HEK293 (cell line): Measurements from ENCODE around the gene GMDS.

ENCODE experiments used
- CTCF ChIA-PET: fragments of 350-600 bp; formaldehyde crosslinking; extraction: SDS; loops from one replicate; lab custom pipeline; 2021; ENCODE audit warnings: antibody characterized with exemption; lab: Yijun Ruan, JAX
- POLR2A ChIA-PET: fragments of 300-600 bp; formaldehyde crosslinking; extraction: SDS; loops from one replicate; lab custom pipeline; 2020; ENCODE audit warnings: antibody characterized with exemption, inconsistent platforms; lab: Yijun Ruan, JAX
- H3K27ac ChIP-seq: fragments of 200-500 bp; sonication (Bioruptor generic); 2 replicates; pipeline ENCODE4 v1.5.1; 2014; ENCODE audit warnings: low read depth, low read length, control low read depth, inconsistent platforms; ENCODE audit errors: extremely low read depth
- H3K36me3 ChIP-seq, 2 experiments: fragments of 200-500 bp in 1 of 2; sonication (Bioruptor generic) in 1 of 2; 1 replicate in 1 of 2; 2 replicates in 1 of 2; pipeline ENCODE4 v1.5.1; 2014 to 2017; ENCODE audit warnings: inconsistent platforms in 2 of 2, low read length in 2 of 2; ENCODE audit not compliant: control insufficient read depth in 2 of 2, insufficient read depth in 1 of 2
- H3K4me1 ChIP-seq: fragments of 200-500 bp; sonication (Bioruptor generic); 2 replicates; pipeline ENCODE4 v1.5.1; 2014; ENCODE audit warnings: mild to moderate bottlenecking, low read length, inconsistent platforms; ENCODE audit not compliant: control insufficient read depth, insufficient read depth
- H3K4me3 ChIP-seq: 2 replicates; pipeline ENCODE4 v1.5.1; 2011; ENCODE audit warnings: low read depth, mild to moderate bottlenecking, control low read depth, low read length, moderate library complexity
- H3K9me3 ChIP-seq: fragments of 200-500 bp; sonication (Bioruptor generic); 2 replicates; pipeline ENCODE4 v1.5.1; 2014; ENCODE audit warnings: low read depth, low read length, inconsistent platforms; ENCODE audit not compliant: control insufficient read depth, insufficient read depth
- GLIS1 ChIP-seq: fragments of 450-650 bp; formaldehyde crosslinking; IDR thresholded peaks from 2 replicates; pipeline ENCODE4 v1.5.1; 2016; ENCODE audit warnings: missing biosample characterization, missing genetic modification characterization
- IKZF3 ChIP-seq: fragments of 450-650 bp; IDR thresholded peaks from 2 replicates; pipeline ENCODE4 v1.5.0; 2018; ENCODE audit warnings: missing biosample characterization, mild to moderate bottlenecking, missing genetic modification characterization, moderate library complexity
- SCRT1 ChIP-seq: fragments of 450-650 bp; formaldehyde crosslinking; IDR thresholded peaks from 2 replicates; pipeline ENCODE4 v1.5.1; 2016; ENCODE audit warnings: missing biosample characterization, missing genetic modification characterization, borderline replicate concordance
- SP7 ChIP-seq: fragments of 450-650 bp; formaldehyde crosslinking; IDR thresholded peaks from 2 replicates; pipeline ENCODE4 v1.5.1; 2016; ENCODE audit warnings: missing biosample characterization, missing genetic modification characterization
- TCF7L2 ChIP-seq: IDR thresholded peaks from 2 replicates; pipeline ENCODE4 v1.6.1; 2011; ENCODE audit warnings: low read depth, mild to moderate bottlenecking, inconsistent platforms, low read length, moderate library complexity, borderline replicate concordance
- WT1 ChIP-seq: fragments of 450-650 bp; formaldehyde crosslinking; IDR thresholded peaks from 2 replicates; pipeline ENCODE4 v1.5.1; 2016; ENCODE audit warnings: missing biosample characterization, missing genetic modification characterization
- ZBTB17 ChIP-seq: fragments of 450-650 bp; formaldehyde crosslinking; IDR thresholded peaks from 2 replicates; pipeline ENCODE4 v1.5.1; 2016; ENCODE audit warnings: missing biosample characterization, missing genetic modification characterization
- ZNF16 ChIP-seq: fragments of 450-650 bp; formaldehyde crosslinking; IDR thresholded peaks from 2 replicates; pipeline ENCODE4 v1.5.1; 2016; ENCODE audit warnings: low read depth, missing biosample characterization, missing genetic modification characterization
- ZNF239 ChIP-seq: fragments of 450-650 bp; formaldehyde crosslinking; IDR thresholded peaks from 2 replicates; pipeline ENCODE4 v1.5.1; 2016; ENCODE audit warnings: missing biosample characterization, missing genetic modification characterization
- ZNF292 ChIP-seq: fragments of 450-650 bp; formaldehyde crosslinking; IDR thresholded peaks from 2 replicates; pipeline ENCODE4 v1.5.1; 2016; ENCODE audit warnings: low read depth, missing biosample characterization, missing genetic modification characterization, borderline replicate concordance
- ZNF335 ChIP-seq: fragments of 450-650 bp; formaldehyde crosslinking; conservative IDR thresholded peaks from 2 replicates; pipeline ENCODE4 v1.5.1; 2016; ENCODE audit warnings: missing biosample characterization, missing genetic modification characterization
- ZNF366 ChIP-seq: fragments of 450-650 bp; formaldehyde crosslinking; conservative IDR thresholded peaks from 2 replicates; pipeline ENCODE4 v1.5.1; 2016; ENCODE audit warnings: missing biosample characterization, missing genetic modification characterization
- ZNF394 ChIP-seq: fragments of 450-650 bp; formaldehyde crosslinking; IDR thresholded peaks from 2 replicates; pipeline ENCODE4 v1.5.1; 2016; ENCODE audit warnings: missing biosample characterization, missing genetic modification characterization, mild to moderate bottlenecking, moderate library complexity, borderline replicate concordance
- ZNF404 ChIP-seq: fragments of 450-650 bp; formaldehyde crosslinking; IDR thresholded peaks from 2 replicates; pipeline ENCODE4 v1.5.1; 2017; ENCODE audit warnings: missing biosample characterization, missing genetic modification characterization
- ZNF426 ChIP-seq: fragments of 450-650 bp; formaldehyde crosslinking; IDR thresholded peaks from 2 replicates; pipeline ENCODE4 v1.5.1; 2017; ENCODE audit warnings: missing biosample characterization, missing genetic modification characterization, mild to moderate bottlenecking, inconsistent platforms, moderate library complexity
- ZNF548 ChIP-seq: fragments of 450-650 bp; formaldehyde crosslinking; IDR thresholded peaks from 2 replicates; pipeline ENCODE4 v1.5.1; 2016; ENCODE audit warnings: missing biosample characterization, missing genetic modification characterization
- ZNF585B ChIP-seq: fragments of 450-650 bp; formaldehyde crosslinking; IDR thresholded peaks from 2 replicates; pipeline ENCODE4 v1.5.1; 2016; ENCODE audit warnings: missing biosample characterization, missing genetic modification characterization
- ZNF843 ChIP-seq: fragments of 450-650 bp; formaldehyde crosslinking; IDR thresholded peaks from 2 replicates; pipeline ENCODE4 v1.5.1; 2016; ENCODE audit warnings: missing biosample characterization, missing genetic modification characterization
- ZSCAN23 ChIP-seq: fragments of 450-650 bp; formaldehyde crosslinking; IDR thresholded peaks from 2 replicates; pipeline ENCODE4 v1.5.1; 2016; ENCODE audit warnings: missing biosample characterization, missing genetic modification characterization
- ZSCAN30 ChIP-seq: fragments of 450-650 bp; IDR thresholded peaks from 2 replicates; pipeline ENCODE4 v1.5.1; 2018; ENCODE audit warnings: missing biosample characterization, mild to moderate bottlenecking, missing genetic modification characterization, moderate library complexity
- TF ChIP-seq, protein P1 (sequence below): fragments of 450-650 bp; formaldehyde crosslinking; IDR thresholded peaks from 2 replicates; pipeline ENCODE4 v1.5.1; 2016; ENCODE audit warnings: missing biosample characterization, missing genetic modification characterization
- TF ChIP-seq, protein P2 (sequence below): fragments of 450-650 bp; formaldehyde crosslinking; IDR thresholded peaks from 2 replicates; pipeline ENCODE4 v1.5.1; 2017; ENCODE audit warnings: missing biosample characterization, missing genetic modification characterization
- TF ChIP-seq, protein P3 (sequence below): fragments of 450-650 bp; formaldehyde crosslinking; IDR thresholded peaks from 2 replicates; pipeline ENCODE4 v1.5.1; 2016; ENCODE audit warnings: missing biosample characterization, missing genetic modification characterization
- TF ChIP-seq, protein P4 (sequence below): fragments of 450-650 bp; formaldehyde crosslinking; IDR thresholded peaks from 2 replicates; pipeline ENCODE4 v1.5.1; 2017; ENCODE audit warnings: missing biosample characterization, mild to moderate bottlenecking, missing genetic modification characterization, moderate library complexity
- TF ChIP-seq, protein P5 (sequence below): fragments of 450-650 bp; formaldehyde crosslinking; IDR thresholded peaks from 2 replicates; pipeline ENCODE4 v1.5.1; 2016; ENCODE audit warnings: missing biosample characterization, missing genetic modification characterization

Gene GMDS

DNA sequence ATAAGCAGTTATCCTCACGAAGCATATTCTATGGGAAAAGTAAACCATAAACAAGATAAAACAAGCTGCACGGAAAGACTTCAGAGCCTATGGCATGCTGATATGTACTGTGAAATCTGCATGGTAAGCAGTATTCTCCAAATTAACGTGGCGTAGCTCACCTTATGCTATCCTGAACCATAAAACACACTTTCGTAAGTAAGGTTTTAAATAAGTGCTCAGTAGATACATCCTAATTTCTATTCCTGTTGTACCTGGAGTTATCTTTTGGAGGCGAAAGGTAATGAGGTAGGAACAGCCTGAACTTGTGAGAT lies 208.7 kb downstream of the GMDS start:
- no peak overlapping the region for H3K27ac ChIP-seq
- TF ChIP-seq ZNF404 (tag by site-specific recombination) (no peak), ZNF585B (tag by site-specific recombination) (no peak), GLIS1 (no peak), WT1 (tag by site-specific recombination) (no peak), ZSCAN30 (no peak), TCF7L2 (no peak), SCRT1 (tag by site-specific recombination) (no peak), ZNF394 (no peak)
- TF ChIP-seq, protein P1, sequence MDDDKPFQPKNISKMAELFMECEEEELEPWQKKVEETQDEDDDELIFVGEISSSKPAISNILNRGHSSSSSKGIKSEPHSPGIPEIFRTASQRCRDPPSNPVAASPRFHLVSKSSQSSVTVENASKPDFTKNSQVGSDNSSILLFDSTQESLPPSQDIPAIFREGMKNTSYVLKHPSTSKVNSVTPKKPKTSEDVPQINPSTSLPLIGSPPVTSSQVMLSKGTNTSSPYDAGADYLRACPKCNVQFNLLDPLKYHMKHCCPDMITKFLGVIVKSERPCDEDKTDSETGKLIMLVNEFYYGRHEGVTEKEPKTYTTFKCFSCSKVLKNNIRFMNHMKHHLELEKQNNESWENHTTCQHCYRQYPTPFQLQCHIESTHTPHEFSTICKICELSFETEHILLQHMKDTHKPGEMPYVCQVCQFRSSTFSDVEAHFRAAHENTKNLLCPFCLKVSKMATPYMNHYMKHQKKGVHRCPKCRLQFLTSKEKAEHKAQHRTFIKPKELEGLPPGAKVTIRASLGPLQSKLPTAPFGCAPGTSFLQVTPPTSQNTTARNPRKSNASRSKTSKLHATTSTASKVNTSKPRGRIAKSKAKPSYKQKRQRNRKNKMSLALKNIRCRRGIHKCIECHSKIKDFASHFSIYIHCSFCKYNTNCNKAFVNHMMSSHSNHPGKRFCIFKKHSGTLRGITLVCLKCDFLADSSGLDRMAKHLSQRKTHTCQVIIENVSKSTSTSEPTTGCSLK (tag by site-specific recombination): no peak
- TF ChIP-seq, protein P2, sequence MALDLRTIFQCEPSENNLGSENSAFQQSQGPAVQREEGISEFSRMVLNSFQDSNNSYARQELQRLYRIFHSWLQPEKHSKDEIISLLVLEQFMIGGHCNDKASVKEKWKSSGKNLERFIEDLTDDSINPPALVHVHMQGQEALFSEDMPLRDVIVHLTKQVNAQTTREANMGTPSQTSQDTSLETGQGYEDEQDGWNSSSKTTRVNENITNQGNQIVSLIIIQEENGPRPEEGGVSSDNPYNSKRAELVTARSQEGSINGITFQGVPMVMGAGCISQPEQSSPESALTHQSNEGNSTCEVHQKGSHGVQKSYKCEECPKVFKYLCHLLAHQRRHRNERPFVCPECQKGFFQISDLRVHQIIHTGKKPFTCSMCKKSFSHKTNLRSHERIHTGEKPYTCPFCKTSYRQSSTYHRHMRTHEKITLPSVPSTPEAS (tag by site-specific recombination): no peak
- H3K36me3 ChIP-seq: no peaks in the 10 kb centered on the region
- H3K4me1 ChIP-seq: peaks cover 17% of the 10 kb centered on the region
- no peak overlapping the region for H3K4me3 ChIP-seq
- H3K9me3 ChIP-seq: no peaks in the 10 kb centered on the region
- ChIA-PET POLR2A (no interaction called here), CTCF (interaction anchor here (0.6 to 0.7 kb wide), 2 partner anchors 137 to 320 kb away, joined by 3 to 4 read pairs; no protein-coding TSS in a partner anchor)

DNA sequence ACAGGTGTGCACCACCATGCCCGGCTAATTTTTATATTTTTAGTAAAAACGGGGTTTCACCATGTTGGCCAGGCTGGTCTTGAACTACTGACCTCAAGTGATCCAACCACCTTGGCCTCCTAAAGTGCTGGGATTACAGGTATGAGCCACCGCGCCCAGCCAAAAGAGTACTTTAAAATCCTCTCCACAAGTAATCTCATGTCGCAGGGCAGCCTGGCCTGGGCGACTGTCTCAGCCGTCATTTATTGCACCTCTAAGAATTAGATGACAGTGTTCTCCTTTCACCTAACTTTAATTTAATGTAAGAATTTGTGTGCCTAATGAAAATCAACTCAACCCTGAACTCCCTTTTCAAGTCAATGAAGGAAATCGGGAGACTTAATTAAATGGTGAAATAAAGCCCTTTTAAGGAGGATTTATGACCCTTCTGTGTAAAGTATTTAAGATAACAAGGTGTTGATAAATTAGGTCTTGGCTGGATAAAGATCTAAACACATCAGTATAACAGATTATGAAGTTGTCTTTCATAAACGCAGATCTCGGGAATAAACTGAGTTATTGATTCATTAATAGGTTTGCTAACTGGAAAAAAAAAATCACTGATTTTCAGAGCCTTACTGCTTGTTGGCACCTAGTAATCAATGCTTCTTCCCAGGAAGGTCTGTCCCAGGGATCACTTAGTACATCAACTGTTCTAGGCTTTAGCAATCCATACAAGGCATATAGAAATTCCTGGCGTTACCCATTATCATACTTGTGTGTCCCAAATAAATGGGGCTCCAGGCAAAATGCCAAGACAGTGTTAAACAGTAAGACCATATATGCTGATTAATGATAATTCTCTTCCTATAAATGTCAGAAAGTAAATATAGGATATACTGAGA lies 209.3 kb downstream of the GMDS start:
- POLR2A ChIA-PET: interaction anchor here (0.8 kb wide), 1 partner anchor 10 kb away, joined by 3 read pairs; no protein-coding TSS in a partner anchor
- TF ChIP-seq TCF7L2 (peak; percentile 45; the same call in 1 of the 2 replicates), ZNF16 (tag by site-specific recombination) (no peak), ZNF366 (tag by site-specific recombination) (0 out of 2 replicates have a peak, but pooled peaks have one; percentile 26), ZNF548 (no peak), ZNF239 (tag by site-specific recombination) (no peak), ZNF292 (tag by site-specific recombination) (no peak), IKZF3 (tag by site-specific recombination) (peak; percentile 76), SP7 (no peak), ZNF843 (tag by site-specific recombination) (peak; percentile 15; the same call in 1 of the 2 replicates), ZNF426 (tag by site-specific recombination) (no peak), ZNF335 (tag by site-specific recombination) (no peak), ZBTB17 (tag by site-specific recombination) (peak; percentile 25; the same call in 1 of the 2 replicates), WT1 (tag by site-specific recombination) (peak; percentile 75), ZSCAN23 (tag by site-specific recombination) (no peak)
- TF ChIP-seq, protein P2 (tag by site-specific recombination): no peak
- TF ChIP-seq, protein P3, sequence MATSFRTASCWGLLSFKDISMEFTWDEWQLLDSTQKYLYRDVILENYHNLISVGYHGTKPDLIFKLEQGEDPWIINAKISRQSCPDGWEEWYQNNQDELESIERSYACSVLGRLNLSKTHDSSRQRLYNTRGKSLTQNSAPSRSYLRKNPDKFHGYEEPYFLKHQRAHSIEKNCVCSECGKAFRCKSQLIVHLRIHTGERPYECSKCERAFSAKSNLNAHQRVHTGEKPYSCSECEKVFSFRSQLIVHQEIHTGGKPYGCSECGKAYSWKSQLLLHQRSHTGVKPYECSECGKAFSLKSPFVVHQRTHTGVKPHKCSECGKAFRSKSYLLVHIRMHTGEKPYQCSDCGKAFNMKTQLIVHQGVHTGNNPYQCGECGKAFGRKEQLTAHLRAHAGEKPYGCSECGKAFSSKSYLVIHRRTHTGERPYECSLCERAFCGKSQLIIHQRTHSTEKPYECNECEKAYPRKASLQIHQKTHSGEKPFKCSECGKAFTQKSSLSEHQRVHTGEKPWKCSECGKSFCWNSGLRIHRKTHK: no peak
- TF ChIP-seq, protein P4, sequence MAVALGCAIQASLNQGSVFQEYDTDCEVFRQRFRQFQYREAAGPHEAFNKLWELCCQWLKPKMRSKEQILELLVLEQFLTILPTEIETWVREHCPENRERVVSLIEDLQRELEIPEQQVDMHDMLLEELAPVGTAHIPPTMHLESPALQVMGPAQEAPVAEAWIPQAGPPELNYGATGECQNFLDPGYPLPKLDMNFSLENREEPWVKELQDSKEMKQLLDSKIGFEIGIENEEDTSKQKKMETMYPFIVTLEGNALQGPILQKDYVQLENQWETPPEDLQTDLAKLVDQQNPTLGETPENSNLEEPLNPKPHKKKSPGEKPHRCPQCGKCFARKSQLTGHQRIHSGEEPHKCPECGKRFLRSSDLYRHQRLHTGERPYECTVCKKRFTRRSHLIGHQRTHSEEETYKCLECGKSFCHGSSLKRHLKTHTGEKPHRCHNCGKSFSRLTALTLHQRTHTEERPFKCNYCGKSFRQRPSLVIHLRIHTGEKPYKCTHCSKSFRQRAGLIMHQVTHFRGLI: no peak
- TF ChIP-seq, protein P5, sequence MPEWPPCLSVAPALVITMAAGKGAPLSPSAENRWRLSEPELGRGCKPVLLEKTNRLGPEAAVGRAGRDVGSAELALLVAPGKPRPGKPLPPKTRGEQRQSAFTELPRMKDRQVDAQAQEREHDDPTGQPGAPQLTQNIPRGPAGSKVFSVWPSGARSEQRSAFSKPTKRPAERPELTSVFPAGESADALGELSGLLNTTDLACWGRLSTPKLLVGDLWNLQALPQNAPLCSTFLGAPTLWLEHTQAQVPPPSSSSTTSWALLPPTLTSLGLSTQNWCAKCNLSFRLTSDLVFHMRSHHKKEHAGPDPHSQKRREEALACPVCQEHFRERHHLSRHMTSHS (tag by site-specific recombination): no peak

More for the DNA sequence above, 209.3 kb downstream of the GMDS start:
- Histone ChIP-seq H3K36me3 (no peaks in the 10 kb centered on the region), H3K27ac (no peak overlapping the region), H3K4me1 (peaks cover 20% of the 10 kb centered on the region), H3K4me3 (no peak overlapping the region), H3K9me3 (no peaks in the 10 kb centered on the region)
- CTCF ChIA-PET: interaction anchor here (0.6 to 0.7 kb wide), 2 partner anchors 321 to 491 kb away, joined by 3 to 4 read pairs; no protein-coding TSS in a partner anchor
